NK-92 treated with Interleukin-12 subunit alpha and Interleukin-12 subunit beta, amount 100 ng/mL, for 24 hours (cell line): Measurements from ENCODE around the gene TDP2.
"Not testable (repeated sequence)": the region's sequence is repeated elsewhere in the genome, so short reads cannot be mapped to it uniquely, and the experiment has no call there.

ENCODE experiments used
- DNase-seq: peaks from one replicate; lab custom pipeline; 2025; lab: John Stamatoyannopoulos, UW

TDP2 gene, protein sequence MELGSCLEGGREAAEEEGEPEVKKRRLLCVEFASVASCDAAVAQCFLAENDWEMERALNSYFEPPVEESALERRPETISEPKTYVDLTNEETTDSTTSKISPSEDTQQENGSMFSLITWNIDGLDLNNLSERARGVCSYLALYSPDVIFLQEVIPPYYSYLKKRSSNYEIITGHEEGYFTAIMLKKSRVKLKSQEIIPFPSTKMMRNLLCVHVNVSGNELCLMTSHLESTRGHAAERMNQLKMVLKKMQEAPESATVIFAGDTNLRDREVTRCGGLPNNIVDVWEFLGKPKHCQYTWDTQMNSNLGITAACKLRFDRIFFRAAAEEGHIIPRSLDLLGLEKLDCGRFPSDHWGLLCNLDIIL

DNA sequence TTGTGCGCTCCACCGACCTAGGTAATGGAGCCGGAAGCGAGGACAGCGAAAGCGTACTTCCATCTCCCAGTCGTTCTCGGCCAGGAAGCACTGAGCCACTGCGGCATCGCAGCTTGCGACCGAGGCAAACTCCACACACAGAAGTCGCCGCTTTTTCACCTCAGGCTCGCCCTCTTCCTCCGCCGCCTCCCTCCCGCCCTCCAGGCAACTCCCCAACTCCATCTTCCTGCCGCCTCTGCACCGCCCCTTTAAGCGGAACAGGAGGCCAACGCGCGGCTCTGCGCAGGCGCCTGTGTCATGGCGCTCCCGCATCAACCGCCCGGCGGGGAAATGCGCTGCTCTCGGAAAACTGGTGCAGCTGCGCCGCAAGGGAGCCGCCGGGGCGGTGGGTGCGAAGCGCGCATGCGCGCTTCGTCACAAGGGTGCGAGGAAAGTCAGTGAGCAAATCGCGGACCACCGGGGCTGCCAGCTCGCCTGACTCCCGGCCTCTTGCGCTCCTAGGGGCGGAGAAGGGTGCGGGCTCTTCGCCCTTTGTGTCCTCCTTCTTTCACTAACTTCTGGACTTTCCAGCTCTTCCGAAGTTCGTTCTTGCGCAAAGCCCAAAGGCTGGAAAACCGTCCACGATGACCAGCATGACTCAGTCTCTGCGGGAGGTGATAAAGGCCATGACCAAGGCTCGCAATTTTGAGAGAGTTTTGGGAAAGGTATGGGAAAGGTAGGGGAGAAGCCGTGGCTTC, at the start of gene TDP2, which contains the start of gene ACOT13:
TDP2 (minus strand) TSS at position 259 of the 737 bp plus-strand sequence; CDS start at position 222, 37 bp downstream.
ACOT13 (plus strand) TSS at position 437 of the 737 bp plus-strand sequence; CDS start at position 624, 187 bp downstream.
- peak; percentile 95 for DNase-seq

DNA sequence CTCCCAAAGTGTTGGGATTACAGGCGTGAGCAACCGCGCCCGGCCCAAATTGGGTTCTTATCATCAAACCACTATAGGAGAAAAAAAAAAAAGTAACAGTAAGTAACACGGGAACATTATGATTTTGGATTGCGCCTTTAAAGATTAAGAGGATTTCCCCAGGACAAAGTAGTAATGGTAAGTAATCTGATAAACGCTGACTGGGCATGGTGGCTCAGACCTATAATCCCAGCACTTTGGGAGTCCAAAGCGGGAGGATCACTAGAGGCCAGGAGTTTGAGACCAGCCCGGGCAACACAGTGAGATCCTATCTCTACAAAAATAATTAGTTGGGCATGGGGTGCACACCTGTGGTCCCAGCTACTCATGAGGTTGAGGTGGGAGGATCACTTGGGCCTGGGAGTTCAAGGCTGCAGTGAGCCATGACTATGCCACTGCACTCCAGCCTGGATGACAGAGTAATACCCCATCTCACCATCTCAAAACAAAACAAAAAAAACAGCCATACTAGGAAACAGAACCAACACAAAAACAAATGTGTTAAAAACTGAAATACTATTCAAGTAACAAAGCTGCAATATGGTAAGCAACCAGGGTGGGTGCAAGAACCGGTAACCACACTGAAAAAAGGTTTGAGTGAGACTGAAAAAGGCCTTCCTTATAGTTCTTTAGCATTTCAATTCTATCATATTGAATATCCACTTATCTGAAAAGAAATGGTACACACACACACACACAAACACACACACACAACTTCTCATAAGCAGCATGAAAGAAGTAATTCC, 44.0 kb upstream of the TDP2 start:
- DNase-seq: no peak

DNA sequence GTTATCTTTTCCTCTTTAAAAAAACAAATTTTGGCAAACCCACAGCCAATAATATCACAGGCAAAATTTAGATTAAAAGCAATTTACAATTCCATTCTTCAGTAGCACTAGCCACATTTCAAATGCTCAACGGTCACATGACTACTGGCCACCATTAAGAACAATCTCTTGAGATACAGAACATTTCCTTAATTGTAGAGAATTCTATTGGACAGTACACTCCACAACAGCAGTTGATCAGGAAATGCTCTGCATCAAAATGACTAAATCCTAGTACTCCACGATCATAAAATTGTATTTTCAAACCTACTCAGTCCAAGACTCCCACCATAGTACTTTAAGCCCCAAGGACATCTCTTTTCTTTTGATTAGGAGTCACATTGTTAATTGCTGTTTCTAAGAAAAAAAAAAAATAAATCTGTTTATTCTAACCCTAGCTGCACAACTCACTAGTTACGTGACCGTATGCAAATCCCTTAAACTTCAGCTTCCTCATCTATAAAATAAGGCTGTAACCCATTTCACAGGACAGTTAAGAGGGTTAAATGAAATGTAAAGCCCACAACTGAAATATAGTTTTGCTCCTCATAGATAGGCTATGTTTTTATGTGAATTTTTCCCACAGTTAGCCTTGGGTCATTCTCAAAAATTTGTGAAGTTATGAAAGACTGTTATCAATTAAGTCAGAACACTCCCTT, 42.5 kb upstream of the TDP2 start:
- no peak for DNase-seq

GRCh38 chr6:24708612-24709011, 41.9 kb upstream of the TDP2 start:
- no peak for DNase-seq

- DNase-seq: no peak
Measured at GRCh38 chr6:24704468-24704867, 37.8 kb upstream of the TDP2 start.

- no peak for DNase-seq
Measured at GRCh38 chr6:24702720-24703282, 36.1 kb upstream of the TDP2 start.

- no peak for DNase-seq
Measured at GRCh38 chr6:24699521-24700359, 33.0 kb upstream of the TDP2 start.

GRCh38 chr6:24696097-24696496, 29.4 kb upstream of the TDP2 start:
- no peak for DNase-seq

- not testable (repeated sequence) for DNase-seq
Measured at GRCh38 chr6:24695635-24696034, 28.9 kb upstream of the TDP2 start.

GRCh38 chr6:24694198-24694597, 27.5 kb upstream of the TDP2 start:
- no peak for DNase-seq

DNA sequence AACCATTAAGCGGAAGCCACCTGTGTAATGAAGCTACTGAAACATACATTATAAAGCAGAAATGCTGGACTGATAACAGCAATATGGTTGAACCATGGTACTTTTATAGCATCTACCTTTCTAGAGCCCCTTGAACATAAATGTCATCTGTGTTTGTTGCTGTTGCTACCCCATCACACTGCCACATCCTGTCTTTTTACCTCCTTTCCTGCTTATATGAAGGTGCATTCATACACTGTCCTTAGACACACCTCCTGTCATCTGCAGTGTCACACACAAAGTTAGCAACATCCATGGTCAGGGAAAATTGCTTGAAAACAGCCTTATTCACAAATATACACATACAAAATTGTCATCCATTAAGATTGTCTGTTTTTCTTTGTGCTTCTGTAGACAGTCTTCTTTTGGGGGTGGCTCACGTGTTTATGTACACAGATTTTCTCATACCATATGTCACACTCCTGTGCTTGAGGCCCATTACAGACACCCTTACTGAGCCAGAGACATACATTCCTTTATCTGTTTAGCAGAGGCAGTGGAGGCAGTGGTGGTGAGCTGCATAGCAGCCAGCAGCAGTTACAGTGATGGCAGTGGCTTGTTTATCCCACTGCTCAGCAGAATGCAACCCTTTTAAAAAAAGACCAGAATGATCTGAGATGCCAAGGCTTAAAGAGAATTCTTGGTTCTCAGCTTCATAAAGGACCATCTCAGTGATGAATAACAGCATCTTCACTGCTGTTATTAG, 26.3 kb upstream of the TDP2 start:
- DNase-seq: no peak

- DNase-seq: no peak
Measured at GRCh38 chr6:24692415-24692814, 25.7 kb upstream of the TDP2 start.

- DNase-seq: no peak
Measured at GRCh38 chr6:24692003-24692402, 25.3 kb upstream of the TDP2 start.

DNA sequence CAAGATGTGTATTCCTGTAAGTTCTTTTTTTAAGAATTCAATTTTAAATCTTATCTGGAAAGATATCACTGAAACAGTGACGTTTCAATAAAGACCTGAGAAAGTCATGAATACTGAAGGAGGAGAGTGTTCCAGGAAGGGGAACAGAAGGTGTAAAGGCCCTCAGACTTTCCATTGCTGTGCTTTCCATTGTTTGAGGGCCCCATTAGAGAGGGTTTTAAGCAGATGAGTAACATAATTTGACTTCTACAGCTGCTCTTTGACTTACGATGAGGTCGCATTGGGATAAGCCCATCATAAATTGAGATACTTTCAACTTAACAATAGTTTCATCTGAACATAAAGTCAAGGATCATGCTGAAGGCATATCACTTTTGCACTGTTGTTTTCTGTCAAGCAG, 24.9 kb upstream of the TDP2 start:
- no peak for DNase-seq

- DNase-seq: no peak
Measured at GRCh38 chr6:24690593-24690992, 23.9 kb upstream of the TDP2 start.

GRCh38 chr6:24689964-24690363, 23.3 kb upstream of the TDP2 start:
- no peak for DNase-seq

- DNase-seq: no peak
Measured at GRCh38 chr6:24686946-24687345, 20.2 kb upstream of the TDP2 start.

DNA sequence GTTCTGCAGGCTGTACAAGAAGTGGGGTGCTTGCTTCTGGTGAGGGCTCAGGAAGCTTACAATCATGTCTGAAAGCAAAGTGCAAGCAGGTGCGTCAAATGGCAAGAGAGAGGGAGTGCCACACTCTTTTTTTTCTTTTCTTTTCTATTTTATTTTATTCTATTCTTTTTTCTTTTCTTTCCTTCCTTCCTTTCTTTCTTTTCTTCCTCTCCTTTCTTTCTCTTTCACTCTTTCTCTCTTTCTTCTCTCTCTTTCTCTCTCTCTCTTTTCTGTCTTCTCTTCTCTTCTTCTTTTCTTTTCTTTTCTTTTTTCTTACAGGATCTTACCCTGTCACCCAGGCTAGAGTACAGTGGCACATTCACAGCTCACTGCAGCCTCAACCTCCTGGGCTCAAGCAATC, 19.7 kb upstream of the TDP2 start:
- no peak for DNase-seq

DNA sequence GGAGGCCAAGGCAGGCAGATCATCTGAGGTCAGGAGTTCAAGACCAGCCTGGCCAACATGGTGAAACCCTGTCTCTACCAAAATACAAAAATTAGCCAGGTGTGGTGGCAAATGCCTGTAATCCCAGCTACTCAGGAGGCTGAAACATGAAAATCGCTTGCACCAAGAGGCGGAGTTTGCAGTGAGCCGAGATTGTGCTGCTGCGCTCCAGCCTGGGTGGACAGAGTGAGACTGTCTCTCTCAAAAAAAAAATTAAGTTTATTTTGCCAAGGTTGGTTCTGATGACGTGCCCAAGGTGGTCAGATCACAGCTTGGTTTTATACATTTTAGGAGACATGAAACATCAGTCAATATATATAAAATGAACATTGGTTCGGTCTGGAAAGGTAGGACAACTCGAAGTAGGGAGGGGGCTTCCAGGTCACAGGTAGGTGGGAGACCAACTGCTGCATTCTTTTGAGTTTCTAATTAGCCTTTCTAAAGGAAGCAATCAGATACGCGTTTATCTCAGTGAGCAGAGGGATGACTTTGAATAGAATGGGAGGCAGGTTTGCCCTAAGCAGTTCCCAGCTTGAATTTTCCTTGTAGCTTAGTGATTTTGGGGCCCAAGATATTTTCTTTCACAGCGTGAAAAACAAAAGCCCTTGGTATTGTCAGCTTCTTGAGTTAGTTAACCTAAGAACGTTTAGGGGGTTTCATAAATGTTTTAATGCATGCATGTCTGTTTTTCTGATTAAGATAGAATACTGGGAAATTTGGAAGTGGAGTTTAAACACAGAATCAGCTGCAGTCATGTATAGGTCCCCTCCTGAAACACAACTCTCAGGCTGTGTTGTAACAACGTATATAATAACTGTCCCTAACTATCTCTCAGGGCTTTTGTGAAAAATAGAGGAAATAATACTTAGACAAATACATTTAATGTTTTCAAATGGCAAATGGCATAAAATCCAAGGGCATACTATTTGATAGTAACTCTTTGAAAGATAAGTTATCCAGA, 16.9 kb upstream of the TDP2 start:
- DNase-seq: no peak
